Measurements from ENCODE around the gene PCSK2.

PCSK2 gene

GRCh38 chr20:17438436-17439039 is 211.7 kb downstream of the PCSK2 start:
- H3K27ac ChIP-seq (ENCODE audit: low read length), result no peak overlapping the region
- H3K4me2 ChIP-seq (ENCODE audit: low read depth, low read length), result no peak overlapping the region
- no peaks in the 10 kb centered on the region for H3K36me3 ChIP-seq (replicated peaks; ENCODE audit: insufficient read depth, low read length)
- no peaks in the 10 kb centered on the region for H3K9me2 ChIP-seq (replicated peaks; ENCODE audit: insufficient read depth, low read length)
- DNase-seq, result no peak
- H3K4me1 ChIP-seq (ENCODE audit: low read length), result no peaks in the 10 kb centered on the region
- TF ChIP-seq, protein P1, sequence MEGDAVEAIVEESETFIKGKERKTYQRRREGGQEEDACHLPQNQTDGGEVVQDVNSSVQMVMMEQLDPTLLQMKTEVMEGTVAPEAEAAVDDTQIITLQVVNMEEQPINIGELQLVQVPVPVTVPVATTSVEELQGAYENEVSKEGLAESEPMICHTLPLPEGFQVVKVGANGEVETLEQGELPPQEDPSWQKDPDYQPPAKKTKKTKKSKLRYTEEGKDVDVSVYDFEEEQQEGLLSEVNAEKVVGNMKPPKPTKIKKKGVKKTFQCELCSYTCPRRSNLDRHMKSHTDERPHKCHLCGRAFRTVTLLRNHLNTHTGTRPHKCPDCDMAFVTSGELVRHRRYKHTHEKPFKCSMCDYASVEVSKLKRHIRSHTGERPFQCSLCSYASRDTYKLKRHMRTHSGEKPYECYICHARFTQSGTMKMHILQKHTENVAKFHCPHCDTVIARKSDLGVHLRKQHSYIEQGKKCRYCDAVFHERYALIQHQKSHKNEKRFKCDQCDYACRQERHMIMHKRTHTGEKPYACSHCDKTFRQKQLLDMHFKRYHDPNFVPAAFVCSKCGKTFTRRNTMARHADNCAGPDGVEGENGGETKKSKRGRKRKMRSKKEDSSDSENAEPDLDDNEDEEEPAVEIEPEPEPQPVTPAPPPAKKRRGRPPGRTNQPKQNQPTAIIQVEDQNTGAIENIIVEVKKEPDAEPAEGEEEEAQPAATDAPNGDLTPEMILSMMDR (IDR thresholded peaks at IDR 0.05; ENCODE audit: low read length), result no peak
- TF ChIP-seq EZH2phosphoT487 (IDR thresholded peaks at IDR 0.05; ENCODE audit: low read length) (no peak), EZH2 (optimal IDR thresholded peaks at IDR 0.05; ENCODE audit: low read depth, low read length) (no peak)
- no peaks in the 10 kb centered on the region for H4K20me1 ChIP-seq (ENCODE audit: insufficient read depth, low read length)
- H2AFZ ChIP-seq (ENCODE audit: low read length), result no peak overlapping the region
- no peaks in the 10 kb centered on the region for H3F3A ChIP-seq (ENCODE audit: insufficient read depth, low read length)
- H3K4me3 ChIP-seq (ENCODE audit: low read length), result no peak overlapping the region
- no peak overlapping the region for H3K9ac ChIP-seq (ENCODE audit: low read length)
- no peaks in the 10 kb centered on the region for H3K27me3 ChIP-seq (replicated peaks; ENCODE audit: insufficient read depth, low read length)
- H3K79me2 ChIP-seq (ENCODE audit: low read length), result no peaks in the 10 kb centered on the region
- no peaks in the 10 kb centered on the region for H3K9me3 ChIP-seq (replicated peaks; ENCODE audit: insufficient read depth, low read length)

GRCh38 chr20:17439616-17440296 is 212.9 kb downstream of the PCSK2 start:
- Histone ChIP-seq H3K9me2 (replicated peaks; ENCODE audit: insufficient read depth, low read length) (no peaks in the 10 kb centered on the region), H3K27me3 (replicated peaks; ENCODE audit: insufficient read depth, low read length) (no peaks in the 10 kb centered on the region), H2AFZ (ENCODE audit: low read length) (no peak overlapping the region), H3K79me2 (ENCODE audit: low read length) (no peaks in the 10 kb centered on the region), H3K27ac (ENCODE audit: low read length) (no peak overlapping the region), H3K4me2 (ENCODE audit: low read depth, low read length) (no peak overlapping the region), H3K4me1 (ENCODE audit: low read length) (no peaks in the 10 kb centered on the region), H4K20me1 (ENCODE audit: insufficient read depth, low read length) (no peaks in the 10 kb centered on the region), H3K4me3 (ENCODE audit: low read length) (no peak overlapping the region), H3K9ac (ENCODE audit: low read length) (no peak overlapping the region), H3K9me3 (replicated peaks; ENCODE audit: insufficient read depth, low read length) (no peaks in the 10 kb centered on the region), H3F3A (ENCODE audit: insufficient read depth, low read length) (no peaks in the 10 kb centered on the region), H3K36me3 (replicated peaks; ENCODE audit: insufficient read depth, low read length) (no peaks in the 10 kb centered on the region)
- TF ChIP-seq EZH2phosphoT487 (IDR thresholded peaks at IDR 0.05; ENCODE audit: low read length) (no peak), EZH2 (optimal IDR thresholded peaks at IDR 0.05; ENCODE audit: low read depth, low read length) (no peak)
- TF ChIP-seq, protein P1 (IDR thresholded peaks at IDR 0.05; ENCODE audit: low read length), result no peak
- no peak for DNase-seq

- Histone ChIP-seq H3K9me2 (replicated peaks; ENCODE audit: insufficient read depth, low read length) (no peaks in the 10 kb centered on the region), H3K4me2 (ENCODE audit: low read depth, low read length) (no peak overlapping the region), H3K36me3 (replicated peaks; ENCODE audit: insufficient read depth, low read length) (no peaks in the 10 kb centered on the region), H3K9ac (ENCODE audit: low read length) (no peak overlapping the region), H4K20me1 (ENCODE audit: insufficient read depth, low read length) (no peaks in the 10 kb centered on the region), H3K9me3 (replicated peaks; ENCODE audit: insufficient read depth, low read length) (no peaks in the 10 kb centered on the region), H3K4me3 (ENCODE audit: low read length) (no peak overlapping the region), H2AFZ (ENCODE audit: low read length) (no peak overlapping the region), H3K4me1 (ENCODE audit: low read length) (no peaks in the 10 kb centered on the region), H3K79me2 (ENCODE audit: low read length) (no peaks in the 10 kb centered on the region), H3K27ac (ENCODE audit: low read length) (no peak overlapping the region), H3K27me3 (replicated peaks; ENCODE audit: insufficient read depth, low read length) (no peaks in the 10 kb centered on the region), H3F3A (ENCODE audit: insufficient read depth, low read length) (no peaks in the 10 kb centered on the region)
- DNase-seq, result no peak
- no peak for TF ChIP-seq EZH2phosphoT487 (IDR thresholded peaks at IDR 0.05; ENCODE audit: low read length)
- TF ChIP-seq, protein P1 (IDR thresholded peaks at IDR 0.05; ENCODE audit: low read length), result no peak
- no peak for TF ChIP-seq EZH2 (optimal IDR thresholded peaks at IDR 0.05; ENCODE audit: low read depth, low read length)
Observed at GRCh38 chr20:17441745-17442144, 214.9 kb downstream of the PCSK2 start.
